CD4-positive, CD25-positive, alpha-beta regulatory T cell (primary cell): ENCODE data around the gene KRT79. TPM values are rescaled to one million over a fixed set of nuclear protein-coding genes. Genes with fewer than 3 reads are reported as not detected.

Experiments used
- ATAC-seq, 2 donors: fragments of 150-1000 bp; cut with Tn5 transposase; one replicate each; pipeline ENCODE4 v1.10.0; 2021; ENCODE audit warnings: low read depth in 2 of 2, moderate number of reproducible peaks in 2 of 2, moderate library complexity in 1 of 2
- DNase-seq, 3 donors: peaks; one replicate each; pipeline versions ENCODE4 v3.0.0 to v3.0.0-alpha.2; 2012 to 2022; ENCODE audit warnings: mixed read lengths in 1 of 3
- H3K27ac ChIP-seq: one replicate; pipeline ENCODE4 v1.7.0; 2013; ENCODE audit warnings: mild to moderate bottlenecking, low read length; ENCODE audit not compliant: insufficient read depth, poor library complexity, severe bottlenecking
- H3K27me3 ChIP-seq: one replicate; pipeline ENCODE4 v1.7.0; 2013; ENCODE audit warnings: low read length; ENCODE audit not compliant: control insufficient read depth, insufficient read depth
- H3K36me3 ChIP-seq: one replicate; pipeline ENCODE4 v1.7.0; 2013; ENCODE audit warnings: mild to moderate bottlenecking, low read length, moderate library complexity; ENCODE audit not compliant: control insufficient read depth, insufficient read depth
- H3K4me1 ChIP-seq: 2 replicates; pipeline ENCODE4 v1.7.0; 2013; ENCODE audit warnings: mild to moderate bottlenecking, low read length; ENCODE audit not compliant: insufficient read depth, control insufficient read depth, poor library complexity, severe bottlenecking
- H3K4me3 ChIP-seq: one replicate; pipeline ENCODE4 v1.7.0; 2013; ENCODE audit warnings: low read depth, mild to moderate bottlenecking, low read length, moderate library complexity
- H3K9me3 ChIP-seq, 2 experiments: 1 replicate in 1 of 2; 2 replicates in 1 of 2; pipeline ENCODE4 v1.7.0; 2013; ENCODE audit warnings: low read length in 2 of 2, mild to moderate bottlenecking in 1 of 2, moderate library complexity in 1 of 2; ENCODE audit not compliant: control insufficient read depth in 2 of 2
- H3K27ac Mint-ChIP-seq, 3 donors: one replicate each; pipeline ENCODE4 v1.8.0; 2020 to 2022; ENCODE audit warnings: mild to moderate bottlenecking in 3 of 3, mixed read lengths in 3 of 3, moderate library complexity in 2 of 3
- H3K27me3 Mint-ChIP-seq: one replicate; pipeline ENCODE4 v1.8.0; 2022; ENCODE audit warnings: mild to moderate bottlenecking, mixed read lengths
- H3K36me3 Mint-ChIP-seq: one replicate; pipeline ENCODE4 v1.8.0; 2020; ENCODE audit warnings: mixed read lengths
- H3K4me1 Mint-ChIP-seq, 4 donors: one replicate each; pipeline ENCODE4 v1.8.0; 2020 to 2022; ENCODE audit warnings: mixed read lengths in 4 of 4, mild to moderate bottlenecking in 1 of 4
- H3K4me3 Mint-ChIP-seq, 4 donors: one replicate each; pipeline ENCODE4 v1.8.0; 2020 to 2022; ENCODE audit warnings: mild to moderate bottlenecking in 4 of 4, mixed read lengths in 4 of 4, moderate library complexity in 3 of 4
- H3K9me3 Mint-ChIP-seq, 7 donors: one replicate each; pipeline ENCODE4 v1.8.0; 2020 to 2022; ENCODE audit warnings: mixed read lengths in 7 of 7, mild to moderate bottlenecking in 3 of 7, moderate library complexity in 2 of 7
- polyA plus RNA-seq, 4 donors: library from polyadenylated mRNA; unstranded; fragments of 300-500 nt; fragmentation: Illumina TruSeq; gene quantifications; one replicate each; pipeline ENCODE4 v1.2.3, GENCODE V29; 2021
- total RNA-seq: library from RNA; stranded (reverse); gene quantifications from one replicate; pipeline ENCODE4 v1.2.3, GENCODE V29; 2022

KRT79 gene
- total and polyA plus RNA-seq, 5 donors from 2014 or later = not detected

DNA sequence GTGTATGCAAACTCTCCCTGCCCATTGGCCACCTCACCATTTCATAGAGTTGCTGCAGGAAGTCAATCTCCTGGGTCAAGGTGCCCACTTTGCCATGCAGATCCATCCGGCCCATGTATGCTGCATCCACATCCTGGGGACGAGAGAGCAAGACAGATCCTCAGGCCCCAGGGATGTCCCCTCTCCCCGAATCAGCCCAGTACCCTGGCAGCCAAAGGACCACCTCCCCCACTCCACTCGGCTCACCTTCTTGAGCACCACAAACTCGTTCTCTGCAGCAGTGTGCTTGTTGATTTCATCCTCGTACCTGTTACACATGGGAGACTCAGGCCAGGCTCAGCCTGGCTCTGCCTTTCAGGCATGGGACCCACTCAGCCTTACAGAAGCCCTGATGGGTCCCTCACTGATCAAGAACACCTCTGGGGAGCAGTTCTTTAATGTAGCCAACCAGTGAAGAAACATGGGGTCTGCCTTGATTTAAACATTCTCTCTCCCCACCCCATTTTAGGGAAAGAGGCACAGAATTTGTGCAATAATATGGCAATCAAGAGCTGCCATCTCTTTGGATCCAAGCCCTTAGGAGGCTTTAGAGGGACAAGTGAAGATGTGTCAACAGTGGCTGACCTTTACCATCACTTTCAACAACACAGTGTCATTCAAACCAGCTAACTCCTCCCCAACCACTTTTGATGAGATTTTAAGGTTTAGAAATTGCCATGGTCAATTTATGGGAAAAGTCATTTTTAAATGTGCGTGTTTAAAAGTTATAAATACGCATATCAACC lies 3.9 kb downstream of the KRT79 start:
- Histone ChIP-seq H3K27me3 (no peaks in the 10 kb centered on the region), H3K4me3 (no peak overlapping the region), H3K4me1 (no peaks in the 10 kb centered on the region), H3K36me3 (no peaks in the 10 kb centered on the region), H3K27ac (no peak overlapping the region), H3K9me3 (no peaks in the 10 kb centered on the region)
- no peak for DNase-seq
- peaks cover 0 to 2% (median 0%) of the 10 kb centered on the region in 7 donors for H3K9me3 Mint-ChIP-seq
- H3K4me1 Mint-ChIP-seq = no peaks in the 10 kb centered on the region
- no peaks in the 10 kb centered on the region for H3K36me3 Mint-ChIP-seq
- H3K4me3 Mint-ChIP-seq = no peak overlapping the region
- no peak for ATAC-seq
- H3K27me3 Mint-ChIP-seq = peaks cover 5% of the 10 kb centered on the region
- H3K27ac Mint-ChIP-seq = peak overlapping the region in 1 of 3 donors; percentile 77

DNA sequence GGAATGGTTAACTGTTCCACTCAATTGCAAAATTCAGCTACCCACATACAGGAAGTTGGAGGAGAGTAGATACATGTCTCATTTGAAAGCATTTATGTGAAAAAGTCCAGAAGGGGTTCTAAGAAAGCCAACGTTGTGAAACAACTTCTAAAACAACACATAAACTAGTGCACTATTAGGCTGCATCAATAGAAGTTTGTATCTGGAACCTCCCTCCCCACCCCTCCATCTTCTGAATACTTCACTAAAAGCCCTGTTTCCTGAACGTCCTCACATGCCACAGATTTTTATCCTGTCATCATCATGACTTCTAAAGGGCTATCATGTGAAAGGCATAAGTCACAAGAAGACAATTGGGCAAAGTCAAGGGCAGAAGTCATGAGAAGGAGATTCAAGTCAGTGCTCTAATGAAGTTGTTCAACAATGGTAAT lies 5.5 kb downstream of the KRT79 start:
- no peak for ATAC-seq
- peaks cover 5% of the 10 kb centered on the region for H3K27me3 Mint-ChIP-seq
- no peaks in the 10 kb centered on the region for H3K36me3 Mint-ChIP-seq
- H3K9me3 ChIP-seq = no peaks in the 10 kb centered on the region
- no peak overlapping the region for H3K4me3 ChIP-seq
- no peak overlapping the region for H3K27ac ChIP-seq
- peaks cover 0 to 2% (median 0%) of the 10 kb centered on the region in 7 donors for H3K9me3 Mint-ChIP-seq
- H3K36me3 ChIP-seq = no peaks in the 10 kb centered on the region
- no peak for DNase-seq
- no peaks in the 10 kb centered on the region for H3K27me3 ChIP-seq
- H3K4me1 ChIP-seq = no peaks in the 10 kb centered on the region
- H3K4me1 Mint-ChIP-seq = no peaks in the 10 kb centered on the region
- H3K27ac Mint-ChIP-seq = peak overlapping the region in 1 of 3 donors; percentile 13
- no peak overlapping the region for H3K4me3 Mint-ChIP-seq

DNA sequence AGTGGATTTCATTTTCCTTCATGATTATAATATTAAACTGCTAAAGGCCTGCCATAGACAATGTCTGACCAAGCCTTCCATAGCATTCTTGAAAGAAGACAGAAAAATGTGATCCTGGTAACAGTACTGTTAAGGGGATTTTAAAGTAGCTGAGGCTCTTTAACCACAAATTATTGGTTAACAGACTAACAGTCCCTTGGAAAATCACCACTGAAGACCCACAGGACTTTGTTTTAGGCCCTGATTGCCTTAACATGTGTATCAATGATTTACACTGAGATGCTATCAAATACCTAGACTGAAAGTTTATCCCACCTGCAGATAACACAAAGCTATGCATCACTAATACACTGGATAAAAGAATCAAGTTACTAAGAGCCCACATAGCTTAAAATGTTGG lies 6.0 kb downstream of the KRT79 start:
- H3K36me3 Mint-ChIP-seq = no peaks in the 10 kb centered on the region
- peaks cover 5% of the 10 kb centered on the region for H3K27me3 Mint-ChIP-seq
- no peak overlapping the region for H3K27ac Mint-ChIP-seq
- DNase-seq = no peak
- Histone ChIP-seq H3K27ac (no peak overlapping the region), H3K4me1 (no peaks in the 10 kb centered on the region), H3K9me3 (no peaks in the 10 kb centered on the region), H3K4me3 (no peak overlapping the region), H3K27me3 (no peaks in the 10 kb centered on the region), H3K36me3 (no peaks in the 10 kb centered on the region)
- no peak for ATAC-seq
- peaks cover 0 to 2% (median 0%) of the 10 kb centered on the region in 7 donors for H3K9me3 Mint-ChIP-seq
- H3K4me1 Mint-ChIP-seq = no peaks in the 10 kb centered on the region
- H3K4me3 Mint-ChIP-seq = no peak overlapping the region

- peaks cover 0 to 2% (median 0%) of the 10 kb centered on the region in 7 donors for H3K9me3 Mint-ChIP-seq
- H3K27ac Mint-ChIP-seq = no peak overlapping the region
- peaks cover 5% of the 10 kb centered on the region for H3K27me3 Mint-ChIP-seq
- H3K9me3 ChIP-seq = no peaks in the 10 kb centered on the region
- H3K4me3 ChIP-seq = no peak overlapping the region
- DNase-seq (no peak), ATAC-seq (no peak)
- H3K4me3 Mint-ChIP-seq = no peak overlapping the region
- H3K27ac ChIP-seq = no peak overlapping the region
- no peaks in the 10 kb centered on the region for H3K36me3 ChIP-seq
- H3K4me1 Mint-ChIP-seq = no peaks in the 10 kb centered on the region
- H3K4me1 ChIP-seq = no peaks in the 10 kb centered on the region
- no peaks in the 10 kb centered on the region for H3K36me3 Mint-ChIP-seq
- H3K27me3 ChIP-seq = no peaks in the 10 kb centered on the region
Measured at GRCh38 chr12:52827499-52828090, 6.5 kb downstream of the KRT79 start.

DNA sequence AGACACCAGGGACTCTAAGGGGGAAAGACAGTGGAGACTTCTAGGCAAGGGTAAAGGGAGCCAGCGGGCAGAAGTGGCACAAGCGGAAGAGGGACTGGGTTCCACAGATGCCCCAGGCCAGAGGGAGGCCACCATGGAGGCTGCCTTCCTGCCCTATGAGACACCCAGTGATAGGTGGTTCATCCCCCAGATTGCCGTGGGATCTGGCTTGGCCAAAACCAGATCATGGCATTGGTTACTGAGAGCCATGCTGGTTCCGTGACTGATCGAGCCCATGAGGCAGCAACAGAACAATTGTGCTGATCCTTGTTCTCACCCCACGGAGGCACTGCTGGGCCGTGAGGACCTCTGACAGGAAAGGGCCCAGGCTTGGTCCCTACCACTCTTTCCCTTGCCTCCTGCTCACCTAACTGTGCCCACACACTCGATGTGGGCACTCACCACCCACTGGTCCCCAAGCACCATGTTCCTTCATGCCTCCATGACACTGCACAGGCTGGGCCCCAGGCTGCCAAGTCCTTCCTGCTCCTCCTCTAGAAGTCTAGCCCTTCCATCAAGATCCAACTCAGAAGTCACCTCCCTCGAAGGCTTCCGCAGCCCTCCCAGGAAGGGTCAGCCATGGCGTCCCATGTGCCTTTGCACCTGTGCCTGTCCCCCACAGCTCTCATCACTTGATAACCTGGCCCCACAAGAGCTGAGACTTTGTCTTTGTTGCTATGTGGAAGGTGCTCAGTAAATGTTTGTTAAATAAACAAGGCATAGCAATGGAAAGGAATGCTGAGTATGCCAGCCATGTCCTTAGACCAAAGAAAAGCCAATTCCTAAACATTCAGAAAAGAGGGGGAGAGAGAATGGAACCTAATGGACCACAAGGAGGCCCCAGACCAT lies 7.3 kb downstream of the KRT79 start:
- Mint-ChIP-seq H3K27ac (no peak overlapping the region), H3K4me1 (no peaks in the 10 kb centered on the region)

DNA sequence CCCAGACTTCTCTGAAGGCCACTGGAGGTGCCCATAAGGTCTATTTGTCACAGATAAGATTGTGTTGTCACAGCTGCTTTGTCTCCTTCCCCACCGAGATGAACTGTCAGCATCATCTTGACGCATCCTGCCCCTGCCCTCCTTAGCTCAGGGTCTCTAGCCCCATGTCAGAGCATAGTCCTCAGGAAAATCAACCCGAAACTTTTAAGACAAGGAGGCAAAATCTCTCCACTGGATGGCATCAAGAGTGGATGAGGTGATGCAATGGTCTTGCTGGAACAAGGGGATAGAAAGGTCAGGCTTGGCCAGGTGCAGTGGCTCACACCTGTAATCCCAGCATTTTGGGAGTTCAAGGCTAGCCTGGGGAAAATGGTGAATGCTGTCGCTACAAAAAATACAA lies 8.2 kb downstream of the KRT79 start:
- Mint-ChIP-seq H3K4me1 (no peaks in the 10 kb centered on the region), H3K4me3 (no peak overlapping the region), H3K27ac (no peak overlapping the region), H3K36me3 (no peaks in the 10 kb centered on the region), H3K9me3 (peaks cover 0 to 2% (median 0%) of the 10 kb centered on the region in 7 donors), H3K27me3 (peaks cover 5% of the 10 kb centered on the region)
- DNase-seq (no peak), ATAC-seq (no peak)
- Histone ChIP-seq H3K4me3 (no peak overlapping the region), H3K36me3 (no peaks in the 10 kb centered on the region), H3K4me1 (no peaks in the 10 kb centered on the region), H3K27ac (no peak overlapping the region), H3K27me3 (no peaks in the 10 kb centered on the region), H3K9me3 (no peaks in the 10 kb centered on the region)

More for the DNA sequence above, 7.3 kb downstream of the KRT79 start:
- H3K9me3 Mint-ChIP-seq = peaks cover 0 to 2% (median 0%) of the 10 kb centered on the region in 7 donors
- no peak overlapping the region for H3K4me3 Mint-ChIP-seq
- ATAC-seq (no peak), DNase-seq (no peak)
- Histone ChIP-seq H3K27me3 (no peaks in the 10 kb centered on the region), H3K9me3 (no peaks in the 10 kb centered on the region), H3K4me1 (no peaks in the 10 kb centered on the region), H3K27ac (no peak overlapping the region), H3K36me3 (no peaks in the 10 kb centered on the region), H3K4me3 (no peak overlapping the region)
- peaks cover 5% of the 10 kb centered on the region for H3K27me3 Mint-ChIP-seq
- H3K36me3 Mint-ChIP-seq = no peaks in the 10 kb centered on the region

DNA sequence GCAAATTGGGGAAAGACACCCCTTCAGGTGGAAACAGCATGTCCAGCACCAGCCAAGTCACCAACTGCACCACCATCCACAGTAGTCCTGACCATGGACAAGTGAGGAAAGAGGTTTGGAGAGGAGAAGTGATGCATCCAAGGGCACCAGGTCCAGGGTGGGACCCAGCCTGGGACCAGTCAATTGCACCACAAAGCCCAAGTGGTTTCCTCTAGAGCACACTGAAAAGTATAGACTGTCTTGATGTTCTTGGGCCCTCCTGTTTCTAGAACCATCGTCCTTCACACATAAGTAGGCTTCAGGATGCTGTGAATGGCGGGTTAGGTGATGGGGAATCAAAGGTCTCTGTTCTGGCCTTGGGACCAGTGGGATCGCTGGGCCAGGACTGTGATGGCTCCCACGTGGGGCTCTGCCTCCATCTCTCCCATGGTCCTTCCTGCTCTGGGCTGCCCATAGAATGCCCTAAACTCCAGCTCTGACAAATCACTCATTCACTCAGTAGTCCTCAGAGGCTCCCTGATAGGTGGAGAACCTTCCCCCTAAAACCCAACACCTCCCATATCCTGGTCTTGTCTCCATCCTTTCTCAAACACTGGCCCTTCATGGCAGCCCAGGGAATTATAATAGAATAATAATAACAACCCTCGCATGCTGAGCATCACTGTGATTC lies 9.2 kb downstream of the KRT79 start:
- H3K36me3 Mint-ChIP-seq = no peaks in the 10 kb centered on the region
- ATAC-seq (no peak), DNase-seq (no peak)
- no peak overlapping the region for H3K4me3 ChIP-seq
- H3K9me3 Mint-ChIP-seq = peaks cover 0 to 2% (median 0%) of the 10 kb centered on the region in 7 donors
- no peak overlapping the region for H3K27ac ChIP-seq
- no peaks in the 10 kb centered on the region for H3K9me3 ChIP-seq
- H3K27me3 Mint-ChIP-seq = peaks cover 4% of the 10 kb centered on the region
- no peaks in the 10 kb centered on the region for H3K4me1 ChIP-seq
- H3K27me3 ChIP-seq = no peaks in the 10 kb centered on the region
- no peaks in the 10 kb centered on the region for H3K36me3 ChIP-seq
- H3K4me1 Mint-ChIP-seq = no peaks in the 10 kb centered on the region
- no peak overlapping the region for H3K27ac Mint-ChIP-seq
- no peak overlapping the region for H3K4me3 Mint-ChIP-seq
